ENCODE results near the gene MAML3. TPM values are rescaled to one million over a fixed set of nuclear protein-coding genes. Genes with fewer than 3 reads are reported as not detected.
A peak's percentile ranks its signal among the peaks of the same experiment; 100 is the strongest.

MAML3 gene
- total RNA-seq, 1 experiment from 2014 or later = 2.4 TPM

DNA sequence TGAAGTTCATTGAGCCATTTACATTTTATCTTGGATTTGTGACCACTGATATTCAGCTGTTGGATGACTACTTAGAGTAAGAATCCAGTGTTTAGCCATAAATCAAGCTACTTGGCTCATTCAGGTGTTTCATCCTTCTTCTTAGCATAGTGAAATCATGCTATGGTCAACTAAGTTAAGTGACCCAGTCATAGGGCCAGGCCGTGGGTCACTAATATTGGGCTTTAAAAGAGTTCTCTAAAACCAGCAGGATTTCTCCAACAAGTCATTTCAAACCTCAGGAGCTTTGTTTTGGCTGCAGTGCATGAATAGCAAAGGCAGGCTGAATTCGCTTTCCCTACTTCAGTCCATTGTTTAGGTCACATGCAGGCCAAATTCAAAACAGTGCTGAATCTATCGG, 181.0 kb downstream of the MAML3 start:
- no peak for DNase-seq (ENCODE audit: low read depth, low spot score)
- in situ Hi-C loops (cut with HindIII; ENCODE audit: low pct_unique_long_range_greater_than_20kb, low sequenced_read_pairs) = no loop called here

DNA sequence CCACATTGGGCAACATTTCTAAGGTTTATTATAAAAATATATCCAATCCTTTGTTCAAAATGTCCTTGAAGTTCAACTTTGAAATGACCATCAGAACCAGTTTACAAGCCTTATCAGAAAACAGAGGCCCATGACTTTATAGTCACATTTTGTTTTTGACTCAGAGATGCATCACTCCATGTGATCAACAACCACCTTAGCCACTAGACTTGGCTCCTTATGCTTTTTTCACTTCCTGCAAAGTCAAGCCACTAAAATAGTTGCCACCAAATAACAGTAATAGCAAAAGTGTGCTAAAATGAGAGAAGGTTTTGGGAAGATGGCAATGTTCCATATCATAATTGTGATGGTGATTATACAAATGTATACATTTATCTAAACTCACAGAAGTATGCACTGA, 181.7 kb downstream of the MAML3 start:
- DNase-seq (ENCODE audit: low read depth, low spot score) = no peak
- in situ Hi-C loops (cut with HindIII; ENCODE audit: low pct_unique_long_range_greater_than_20kb, low sequenced_read_pairs) = no loop called here

DNA sequence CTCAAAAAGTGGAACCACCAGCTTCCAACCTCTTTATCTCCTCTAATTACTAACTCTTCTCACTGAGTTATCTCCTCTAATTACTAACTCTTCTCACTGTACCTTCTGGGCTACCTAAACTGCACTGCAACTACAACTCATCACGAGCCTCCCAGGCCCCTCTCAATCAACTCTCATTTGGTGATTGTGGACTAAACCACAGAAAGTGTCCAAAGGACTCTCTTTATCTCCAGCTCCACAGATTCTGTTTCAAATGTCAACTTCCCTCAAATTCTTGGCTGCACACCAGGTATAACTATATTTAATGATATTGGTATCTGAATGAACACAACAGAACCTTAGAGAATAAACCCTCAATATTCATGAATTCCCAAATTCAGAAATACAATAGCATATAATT, 182.9 kb downstream of the MAML3 start:
- in situ Hi-C loops (cut with HindIII; ENCODE audit: low pct_unique_long_range_greater_than_20kb, low sequenced_read_pairs) = no loop called here
- no peak for DNase-seq (ENCODE audit: low read depth, low spot score)

DNA sequence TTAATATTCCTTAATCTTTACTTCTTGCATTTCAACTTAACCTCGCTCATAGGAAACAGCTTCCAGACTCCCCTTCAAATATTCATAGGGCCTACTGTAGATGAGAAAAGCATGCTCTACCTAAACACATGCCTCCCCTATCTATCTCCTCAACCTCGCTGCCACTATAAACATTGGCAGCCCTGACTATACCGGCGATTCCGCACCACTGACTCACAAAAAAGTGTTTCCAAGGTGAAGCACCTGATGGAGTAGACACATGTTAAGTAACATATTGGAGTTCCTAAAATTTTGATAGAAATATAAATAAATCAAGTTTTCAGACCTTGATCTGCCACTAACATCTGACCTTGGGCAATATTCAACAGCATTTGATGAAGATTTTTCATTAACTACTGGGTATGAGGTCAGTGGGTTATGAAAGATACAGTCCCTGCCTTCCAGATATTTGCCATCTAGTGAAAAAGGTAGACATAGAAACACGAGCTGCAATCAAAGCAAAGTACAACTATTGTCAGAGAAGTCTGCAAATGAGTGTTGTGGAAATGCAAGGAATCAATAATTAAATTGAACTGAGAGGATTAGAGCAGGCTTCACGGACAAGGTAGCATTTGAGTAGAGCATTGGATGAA, 184.2 kb downstream of the MAML3 start:
- no peak for DNase-seq (ENCODE audit: low read depth, low spot score)
- in situ Hi-C loops (cut with HindIII; ENCODE audit: low pct_unique_long_range_greater_than_20kb, low sequenced_read_pairs) = no loop called here

DNA sequence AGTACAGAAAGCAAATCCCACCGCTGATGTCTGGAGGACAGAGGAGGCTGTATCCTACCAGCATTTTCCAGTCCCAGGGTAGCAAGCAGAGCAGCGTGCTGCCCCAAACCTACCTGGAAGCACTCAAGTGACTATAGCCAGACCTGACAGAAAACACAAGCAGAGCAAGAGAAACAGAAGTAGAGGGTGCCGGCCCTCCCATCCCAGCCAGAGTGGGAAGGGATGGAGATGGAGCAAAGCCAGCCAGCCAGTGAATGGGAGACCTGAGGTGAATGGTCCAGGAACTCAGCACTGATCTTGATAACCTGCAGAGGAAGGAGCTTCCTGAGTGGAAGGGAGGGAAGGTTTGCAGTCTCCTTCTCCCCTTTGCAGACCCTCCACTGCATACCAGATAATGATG, 185.2 kb downstream of the MAML3 start:
- no peak for DNase-seq (ENCODE audit: low read depth, low spot score)
- in situ Hi-C loops (cut with HindIII; ENCODE audit: low pct_unique_long_range_greater_than_20kb, low sequenced_read_pairs) = no loop called here

DNA sequence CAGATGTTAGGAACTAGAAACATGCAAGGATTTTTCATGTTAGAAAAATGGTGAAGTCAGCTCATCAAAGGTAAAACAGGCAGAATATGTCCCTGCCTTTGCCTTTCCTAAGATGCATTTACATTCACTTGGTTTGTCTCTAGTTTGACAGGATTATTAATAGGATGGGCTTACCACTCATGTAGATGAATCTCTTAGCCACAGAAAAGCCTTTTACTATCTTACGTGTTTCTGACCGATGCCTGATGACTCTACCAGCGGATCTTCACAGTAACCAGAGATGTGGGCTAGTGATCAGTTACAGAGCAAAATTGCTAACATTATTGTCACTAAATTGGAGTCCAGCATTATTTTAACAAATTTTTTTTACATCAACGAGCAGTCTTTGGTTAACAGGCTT, 187.6 kb downstream of the MAML3 start:
- in situ Hi-C loops (cut with HindIII; ENCODE audit: low pct_unique_long_range_greater_than_20kb, low sequenced_read_pairs) = no loop called here
- DNase-seq (ENCODE audit: low read depth, low spot score) = no peak

DNA sequence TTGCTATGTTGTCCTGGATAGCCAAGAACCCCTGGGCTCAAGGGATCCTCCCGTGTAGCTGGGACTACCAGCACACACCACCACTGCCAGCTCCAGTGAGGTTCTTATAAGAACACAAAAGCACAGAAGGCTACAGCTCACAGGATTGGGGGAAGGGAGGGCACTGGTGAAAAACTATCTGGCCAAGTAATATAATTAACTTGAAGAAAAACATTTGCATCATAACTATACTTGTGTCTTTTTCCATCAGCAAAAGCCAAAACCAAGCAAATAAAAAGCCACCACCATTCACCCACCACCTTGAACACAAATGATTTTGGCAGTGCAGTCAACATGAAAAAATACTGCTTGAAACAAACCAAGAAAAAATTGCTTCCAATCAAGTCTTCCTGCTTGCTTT, 188.2 kb downstream of the MAML3 start:
- no peak for DNase-seq (ENCODE audit: low read depth, low spot score)
- in situ Hi-C loops (cut with HindIII; ENCODE audit: low pct_unique_long_range_greater_than_20kb, low sequenced_read_pairs) = no loop called here

DNA sequence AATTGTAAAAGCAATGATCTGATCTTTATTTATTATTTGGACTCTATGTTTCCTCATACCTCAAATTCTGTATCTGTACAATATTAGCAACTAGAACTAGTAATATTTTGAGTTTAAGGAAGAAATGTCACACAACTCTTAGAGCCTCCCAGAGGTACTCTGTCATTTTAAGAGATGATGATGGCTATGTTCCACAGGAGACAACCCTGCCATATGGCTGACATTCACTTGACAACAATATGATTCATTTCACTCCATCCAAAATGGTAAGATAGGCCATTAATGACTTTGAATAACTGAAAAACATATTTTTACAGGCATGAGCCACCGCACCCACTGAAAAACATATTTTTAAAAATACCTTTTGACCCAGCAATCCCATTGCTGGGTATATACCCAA, 190.3 kb downstream of the MAML3 start:
- in situ Hi-C loops (cut with HindIII; ENCODE audit: low pct_unique_long_range_greater_than_20kb, low sequenced_read_pairs) = no loop called here
- DNase-seq (ENCODE audit: low read depth, low spot score) = no peak

DNA sequence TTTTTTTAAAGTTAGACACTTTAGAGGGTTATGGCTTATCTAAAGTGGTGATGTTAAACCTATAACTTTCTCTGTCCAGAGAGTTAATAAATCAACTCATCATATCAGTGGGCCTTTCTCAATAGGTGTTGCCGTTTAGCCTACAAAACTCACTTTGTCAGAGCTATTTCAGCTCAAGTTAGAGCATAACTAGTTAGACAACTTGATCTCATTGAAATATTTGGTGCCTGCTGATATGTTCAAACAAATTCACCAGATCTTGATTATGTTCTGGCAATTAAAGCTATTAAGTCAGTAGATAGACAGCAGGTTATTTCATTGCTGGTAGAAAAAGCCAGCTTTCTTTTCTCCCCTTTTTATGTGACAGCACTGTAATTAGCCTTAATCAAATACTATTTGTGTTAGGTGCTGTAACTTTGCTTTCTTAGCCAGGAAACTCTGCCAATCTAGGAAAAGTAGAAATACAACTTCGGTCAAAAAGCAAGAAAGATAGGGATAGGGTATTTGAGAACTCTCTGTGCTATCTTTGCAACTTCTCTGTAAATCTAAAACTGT, 191.8 kb downstream of the MAML3 start:
- in situ Hi-C loops (cut with HindIII; ENCODE audit: low pct_unique_long_range_greater_than_20kb, low sequenced_read_pairs) = no loop called here

DNA sequence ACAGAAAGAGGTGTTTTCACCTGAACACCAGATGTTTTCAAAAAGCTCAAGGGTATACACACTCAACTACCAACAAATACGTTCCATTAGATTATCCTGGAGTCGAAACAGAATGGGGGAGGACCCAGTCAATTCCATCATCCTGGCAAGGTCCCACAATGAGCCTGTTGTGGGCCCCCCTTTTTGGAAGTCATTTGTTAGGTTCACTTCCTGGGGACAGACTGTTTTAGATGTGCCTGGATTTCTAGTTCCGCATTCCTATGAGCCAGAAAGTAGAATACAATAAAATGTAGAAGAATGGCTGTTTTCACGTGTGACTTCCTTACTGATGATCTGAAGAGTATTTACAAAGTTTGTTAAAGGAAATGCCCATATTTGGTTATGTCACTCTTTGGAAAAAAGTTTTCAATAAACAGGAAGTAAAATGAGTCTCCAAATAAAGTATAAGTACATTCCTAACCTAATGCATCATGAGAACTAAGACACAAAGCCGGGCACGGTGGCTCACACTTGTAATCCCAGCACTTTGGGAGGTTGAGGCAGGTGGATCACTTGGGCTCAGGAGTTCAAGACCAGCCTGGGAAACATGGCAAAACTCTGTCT, 192.5 kb downstream of the MAML3 start:
- in situ Hi-C loops (cut with HindIII; ENCODE audit: low pct_unique_long_range_greater_than_20kb, low sequenced_read_pairs) = no loop called here
- DNase-seq (ENCODE audit: low read depth, low spot score) = no peak

More for the DNA sequence above, 191.8 kb downstream of the MAML3 start:
- DNase-seq (ENCODE audit: low read depth, low spot score) = no peak

DNA sequence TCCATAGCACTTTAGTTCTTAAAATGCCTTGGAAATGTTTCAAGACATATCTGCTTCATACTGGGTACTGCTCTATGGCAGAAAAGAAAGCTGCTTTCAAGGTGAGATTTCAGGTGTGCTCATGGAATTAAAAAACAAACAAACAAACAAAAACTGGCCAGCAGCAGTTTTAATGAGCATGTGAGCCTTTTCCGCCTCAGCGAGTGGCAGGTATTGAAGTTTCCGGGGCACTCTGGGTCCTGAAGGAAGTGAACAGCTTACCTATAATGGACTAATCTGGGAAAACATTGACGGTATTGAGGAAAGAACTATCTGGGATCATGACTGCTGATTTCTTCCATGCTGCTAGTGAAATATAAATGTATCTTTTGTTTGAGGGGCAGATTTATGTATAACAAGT, 194.6 kb downstream of the MAML3 start:
- no peak for DNase-seq (ENCODE audit: low read depth, low spot score)
- in situ Hi-C loops (cut with HindIII; ENCODE audit: low pct_unique_long_range_greater_than_20kb, low sequenced_read_pairs) = no loop called here

DNA sequence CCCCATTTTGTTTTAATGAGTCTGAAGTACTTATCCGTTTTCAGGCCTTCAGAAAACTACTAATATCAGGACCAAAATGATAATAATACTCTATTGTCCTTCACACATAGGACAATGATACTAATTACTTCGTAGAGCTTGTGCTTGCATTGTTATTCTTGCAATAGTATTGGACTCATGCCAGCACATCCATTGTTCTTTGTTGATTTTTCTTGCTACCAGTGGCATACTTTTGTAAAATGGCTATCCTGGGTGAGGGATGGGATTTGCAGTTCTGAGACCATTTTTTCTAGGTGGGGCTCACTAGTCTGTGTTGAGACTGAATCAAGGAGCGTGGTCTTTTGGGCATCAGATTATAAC, 195.3 kb downstream of the MAML3 start:
- DNase-seq (ENCODE audit: low read depth, low spot score) = no peak
- in situ Hi-C loops (cut with HindIII; ENCODE audit: low pct_unique_long_range_greater_than_20kb, low sequenced_read_pairs) = no loop called here

DNA sequence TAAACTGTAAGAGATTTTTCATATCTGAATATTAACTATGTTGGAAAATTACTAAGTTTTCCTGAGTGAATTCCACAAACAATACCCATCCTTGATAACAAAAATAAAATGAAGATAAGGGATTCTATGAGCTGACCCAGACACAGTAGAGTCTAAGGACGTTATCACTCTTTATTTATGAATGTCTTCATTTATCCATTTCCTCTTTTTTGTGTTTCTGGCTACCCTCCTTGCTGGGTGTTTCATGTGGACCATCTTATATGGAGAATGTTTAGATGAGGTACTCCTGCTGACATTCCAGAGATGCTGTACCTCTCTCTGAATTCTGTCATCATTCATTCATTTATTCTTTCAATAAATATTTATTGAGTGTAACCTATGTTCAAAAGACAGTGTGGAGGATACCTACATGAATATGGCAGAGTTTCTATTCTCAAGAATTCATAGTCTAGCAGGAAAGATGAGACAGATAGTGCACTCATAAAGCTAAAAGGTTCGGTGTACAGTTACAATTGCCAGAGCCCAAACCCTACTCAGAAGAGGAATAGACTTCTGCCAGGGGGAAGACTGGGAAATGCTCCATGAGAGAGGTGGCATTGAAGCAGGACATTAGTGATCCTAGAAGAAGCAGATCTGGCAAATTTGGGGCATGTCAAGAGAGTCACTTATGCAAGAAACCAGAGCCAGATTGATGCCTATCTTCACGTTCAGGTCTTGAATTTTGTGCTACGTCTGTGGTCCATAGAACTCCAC, 195.8 kb downstream of the MAML3 start:
- no peak for DNase-seq (ENCODE audit: low read depth, low spot score)
- in situ Hi-C loops (cut with HindIII; ENCODE audit: low pct_unique_long_range_greater_than_20kb, low sequenced_read_pairs) = no loop called here

DNA sequence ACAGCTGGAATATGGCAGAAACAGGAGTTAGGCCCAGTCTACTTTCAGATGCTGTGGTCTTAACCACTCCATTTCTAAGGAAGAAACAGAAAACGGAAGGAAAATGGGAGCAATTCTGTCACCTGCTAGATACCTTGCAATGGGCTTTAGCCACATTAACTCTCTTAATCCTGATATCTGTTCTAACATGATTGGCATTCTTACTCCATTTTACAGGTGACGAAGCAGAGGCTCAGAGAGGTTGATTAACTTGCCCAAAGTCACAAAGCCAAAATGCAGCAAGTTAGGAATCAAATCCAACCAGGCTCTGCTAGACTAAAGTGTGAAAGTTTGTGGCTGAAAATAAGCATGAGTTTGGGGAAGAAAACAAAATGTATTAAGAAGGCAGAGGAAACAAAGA, 196.9 kb downstream of the MAML3 start:
- in situ Hi-C loops (cut with HindIII; ENCODE audit: low pct_unique_long_range_greater_than_20kb, low sequenced_read_pairs) = no loop called here

DNA sequence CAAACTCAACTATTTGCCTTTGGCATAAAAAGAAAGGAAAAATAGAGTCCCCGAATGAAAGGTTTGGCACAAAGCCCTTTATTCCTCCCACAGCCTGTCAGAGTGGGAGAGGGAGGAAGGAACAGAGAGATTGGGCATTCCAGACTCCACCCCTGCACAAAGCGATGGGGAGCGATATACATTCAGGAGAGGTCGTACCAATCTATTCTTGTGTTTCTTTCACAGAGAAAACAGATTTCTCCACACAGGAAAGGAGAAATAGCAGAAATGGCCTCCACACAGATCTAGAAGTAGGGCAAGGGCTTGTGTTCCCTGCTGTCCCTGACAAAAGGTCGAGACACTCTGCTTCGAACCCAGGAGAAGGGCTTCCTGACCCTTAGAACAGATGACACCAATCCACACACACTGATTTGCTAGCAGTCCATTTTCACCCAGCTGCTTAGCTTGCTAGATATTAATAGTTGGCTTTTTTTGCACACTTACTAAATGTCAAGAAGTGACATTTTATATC, 197.4 kb downstream of the MAML3 start:
- in situ Hi-C loops (cut with HindIII; ENCODE audit: low pct_unique_long_range_greater_than_20kb, low sequenced_read_pairs) = no loop called here
- no peak for DNase-seq (ENCODE audit: low read depth, low spot score)

More for the DNA sequence above, 196.9 kb downstream of the MAML3 start:
- DNase-seq (ENCODE audit: low read depth, low spot score) = no peak

DNA sequence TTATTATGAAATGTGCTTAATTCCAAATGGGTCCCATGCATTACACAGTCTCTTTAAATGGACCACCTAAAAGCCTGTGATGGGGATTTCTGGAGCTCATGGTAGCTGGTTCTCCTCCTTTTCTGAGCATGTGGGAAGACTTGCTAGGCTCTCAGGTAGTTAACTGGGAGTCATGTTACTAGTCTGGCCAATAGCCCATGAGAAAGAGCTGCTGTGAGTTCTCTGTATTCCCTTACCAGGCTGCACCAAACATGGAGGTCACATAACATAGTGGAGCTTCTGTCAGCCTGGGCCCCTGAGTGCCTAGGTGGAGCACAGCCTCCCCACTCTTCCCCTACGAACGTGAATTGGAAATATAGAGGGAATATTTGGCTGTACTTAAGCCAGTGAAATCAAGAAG, 198.4 kb downstream of the MAML3 start:
- DNase-seq (ENCODE audit: low read depth, low spot score) = no peak
- in situ Hi-C loops (cut with HindIII; ENCODE audit: low pct_unique_long_range_greater_than_20kb, low sequenced_read_pairs) = no loop called here

DNA sequence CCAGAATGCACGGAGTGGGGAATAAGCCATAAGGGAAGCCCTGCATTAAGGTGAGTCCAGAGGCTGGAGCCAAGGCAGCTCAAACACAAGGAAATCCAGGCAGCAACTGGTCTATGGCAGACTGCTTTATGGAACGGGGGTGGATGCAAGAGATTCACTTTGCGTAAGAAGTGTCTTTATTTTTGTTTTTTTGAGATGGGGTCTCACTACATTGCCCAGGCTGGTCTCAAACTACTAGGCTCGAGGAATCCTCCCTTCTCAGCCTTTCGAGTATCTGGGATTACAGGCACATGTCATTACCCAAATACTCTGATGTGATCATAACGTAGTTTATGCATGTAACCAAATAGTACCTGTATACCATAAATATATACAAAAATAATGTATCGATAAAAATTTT, 199.5 kb downstream of the MAML3 start:
- no peak for DNase-seq (ENCODE audit: low read depth, low spot score)
- in situ Hi-C loops (cut with HindIII; ENCODE audit: low pct_unique_long_range_greater_than_20kb, low sequenced_read_pairs) = no loop called here

DNA sequence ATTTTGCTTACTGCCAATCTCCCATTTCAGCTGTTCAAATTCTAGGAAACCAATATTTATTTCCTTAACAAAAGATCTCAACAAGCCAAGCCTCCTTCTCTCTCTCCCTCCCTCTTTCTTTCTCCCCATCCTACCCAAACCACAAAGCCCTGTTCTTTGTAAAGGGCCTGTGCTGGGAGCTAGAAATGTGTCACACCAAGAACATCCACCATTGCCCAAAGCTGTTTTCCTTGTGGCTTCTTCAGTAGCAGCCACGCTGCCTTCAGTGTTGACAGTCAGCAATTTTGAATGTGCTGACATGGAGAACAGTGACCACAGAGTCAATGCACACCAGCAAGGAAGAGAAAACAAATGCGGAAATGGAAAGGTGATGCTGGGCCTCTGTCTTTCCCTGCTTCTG, 203.0 kb downstream of the MAML3 start:
- in situ Hi-C loops (cut with HindIII; ENCODE audit: low pct_unique_long_range_greater_than_20kb, low sequenced_read_pairs) = no loop called here
- peak; percentile 17 for DNase-seq (ENCODE audit: low read depth, low spot score)

DNA sequence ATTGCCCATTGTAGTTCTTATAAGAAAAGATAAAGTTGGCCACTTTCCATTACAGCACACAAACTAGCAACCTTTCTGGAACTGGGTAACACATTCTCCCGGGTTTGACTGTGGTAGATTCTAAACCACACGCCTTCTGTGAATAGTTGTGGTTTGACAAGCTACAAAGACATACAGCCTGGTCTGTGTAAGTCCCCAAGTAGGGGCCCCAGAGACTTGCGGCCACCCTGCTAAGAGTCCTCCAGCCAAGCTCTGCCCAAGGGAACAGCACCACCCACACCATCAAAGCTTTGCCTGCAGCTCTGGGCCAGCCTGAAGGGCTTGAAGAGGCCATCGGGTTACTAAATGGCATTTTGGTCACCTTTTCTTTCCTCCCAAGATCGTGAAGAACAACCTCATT, 203.4 kb downstream of the MAML3 start:
- peak; percentile 30 for DNase-seq (ENCODE audit: low read depth, low spot score)
- in situ Hi-C loops (cut with HindIII; ENCODE audit: low pct_unique_long_range_greater_than_20kb, low sequenced_read_pairs) = no loop called here
